Right lobe of liver (tissue), 6 donors: ENCODE measurements around the gene RBM28. TPM values are rescaled to one million over a fixed set of nuclear protein-coding genes. Genes with fewer than 3 reads are reported as not detected.

Source experiments
- ATAC-seq, 4 donors: fragments of 200-7000 bp; cut with Tn5 transposase; one replicate each; pipeline ENCODE4 v1.9.1; 2020; ENCODE audit warnings: mild to moderate bottlenecking in 4 of 4, moderate library complexity in 4 of 4
- DNase-seq, 3 donors: peaks; one replicate each; pipeline ENCODE4 v3.0.0-alpha.2; 2020
- H3K27ac ChIP-seq, 3 donors: fragments of 200-600 bp; one replicate each; pipeline ENCODE4 v1.8.0; 2022
- H3K27me3 ChIP-seq, 2 donors: fragments of 200-600 bp; one replicate each; pipeline ENCODE4 v1.8.0; 2022
- H3K36me3 ChIP-seq, 4 donors: fragments of 200-600 bp; sonication (generic) in 1 of 4; one replicate each; pipeline versions ENCODE4 v1.5.1 to v1.8.0; 2017 to 2022; ENCODE audit warnings: control low read depth in 1 of 4
- H3K4me1 ChIP-seq, 4 donors: fragments of 200-600 bp; sonication (generic) in 1 of 4; one replicate each; pipeline versions ENCODE4 v1.5.1 to v1.8.0; 2017 to 2022; ENCODE audit warnings: control low read depth in 1 of 4
- H3K4me3 ChIP-seq, 3 donors: fragments of 200-600 bp; one replicate each; pipeline ENCODE4 v1.8.0; 2022
- H3K9me3 ChIP-seq, 4 donors: fragments of 200-600 bp; sonication (generic) in 1 of 4; one replicate each; pipeline versions ENCODE4 v1.5.1 to v1.8.0; 2017 to 2022; ENCODE audit warnings: control low read depth in 1 of 4
- POLR2A ChIP-seq: fragments of 450-650 bp; IDR thresholded peaks from one replicate; pipeline ENCODE4 v1.6.1; 2017; ENCODE audit warnings: antibody characterized with exemption, mild to moderate bottlenecking
- WGBS: methylation state at CpG from one replicate; pipeline ENCODE4 v1.1.6; 2018; ENCODE audit warnings: low coverage, low lambda C conversion rate; ENCODE audit not compliant: insufficient coverage; ENCODE audit errors: missing lambda C conversion rate; 5-methylcytosine and 5-hydroxymethylcytosine counted together
- intact Hi-C, 2 donors: fragments of 100-400 bp; cut with DNase I; formaldehyde crosslinking; loops; one replicate each; pipeline versions ENCODE4 v1.11.2 to v1.14.1; 2022
- total RNA-seq, 6 experiments: library from RNA; depleted of rRNA in 2 of 6; stranded (reverse); fragments of >200 nt in 2 of 6; fragmentation: NEBNext Ultra II Directional in 3 of 6; extraction: Animal tissue kit (Norgen Biotek cat#: 25700) in 3 of 6; gene quantifications; one replicate each; pipeline versions ENCODE4 v1.1.0 to v1.2.4, GENCODE V29; 2016 to 2023
- TF ChIP-seq, protein P1 (sequence below), 4 donors: fragments of 200-600 bp in 3 of 4; fragments of 450-650 bp in 1 of 4; IDR thresholded peaks; one replicate each; pipeline versions ENCODE4 v1.5.1 to v1.8.0; 2016 to 2022; ENCODE audit warnings: antibody characterized with exemption in 4 of 4, mild to moderate bottlenecking in 2 of 4
- donor health status: DM: no; HTN: yes; CAD: no.
- donor health status: DM: no; HTN: no; CAD: no.
- donor health status: DM: no; HTN: no; CAD: no.
- donor health status: DM: no; HTN: yes; CAD: no.
- donor health status: DM: no; HTN: yes; CAD: no.

The RBM28 gene
- total RNA-seq, 6 experiments from 2014 or later: 9.0 to 17.4 (median 11.1) TPM

DNA sequence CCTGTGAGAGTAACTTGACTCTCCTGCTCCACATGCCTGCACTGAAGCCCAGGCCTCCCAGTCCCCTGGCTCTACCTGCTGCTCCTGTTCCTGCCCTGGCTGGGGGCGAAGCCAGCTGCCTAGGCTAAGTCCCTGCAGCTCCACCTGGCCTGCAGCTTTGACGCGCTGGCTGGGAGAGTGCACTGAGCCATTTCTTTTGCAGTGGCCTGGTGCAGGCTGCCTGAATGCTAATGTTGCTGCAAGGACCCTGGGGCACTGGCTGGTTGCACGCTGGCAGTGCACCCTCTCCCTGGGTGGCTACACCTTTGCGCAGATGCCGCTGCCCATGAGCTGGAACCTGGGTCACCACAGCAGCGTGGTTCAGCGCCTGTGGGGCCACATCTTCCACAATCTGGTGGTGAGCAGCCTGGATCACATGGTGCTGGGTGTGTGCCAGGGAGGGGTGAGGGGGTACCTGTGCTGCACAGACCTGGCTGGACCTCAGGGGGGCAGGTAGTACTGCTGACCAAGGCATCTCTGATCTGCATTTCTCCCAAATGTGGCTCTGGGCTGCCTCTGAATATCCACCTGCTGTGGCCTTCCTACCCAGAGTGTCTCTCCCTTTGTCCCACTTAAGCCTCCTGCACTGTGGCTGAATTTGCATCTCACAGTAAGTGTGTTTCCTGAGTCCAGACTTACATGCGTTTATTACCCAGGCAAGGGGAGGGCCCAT lies 46.1 kb upstream of the RBM28 start:
- intact Hi-C loops: loop anchor here (5.0 kb wide), 2 partner anchors 37 to 42 kb away; no protein-coding TSS in a partner anchor
- DNase-seq: no peak

DNA sequence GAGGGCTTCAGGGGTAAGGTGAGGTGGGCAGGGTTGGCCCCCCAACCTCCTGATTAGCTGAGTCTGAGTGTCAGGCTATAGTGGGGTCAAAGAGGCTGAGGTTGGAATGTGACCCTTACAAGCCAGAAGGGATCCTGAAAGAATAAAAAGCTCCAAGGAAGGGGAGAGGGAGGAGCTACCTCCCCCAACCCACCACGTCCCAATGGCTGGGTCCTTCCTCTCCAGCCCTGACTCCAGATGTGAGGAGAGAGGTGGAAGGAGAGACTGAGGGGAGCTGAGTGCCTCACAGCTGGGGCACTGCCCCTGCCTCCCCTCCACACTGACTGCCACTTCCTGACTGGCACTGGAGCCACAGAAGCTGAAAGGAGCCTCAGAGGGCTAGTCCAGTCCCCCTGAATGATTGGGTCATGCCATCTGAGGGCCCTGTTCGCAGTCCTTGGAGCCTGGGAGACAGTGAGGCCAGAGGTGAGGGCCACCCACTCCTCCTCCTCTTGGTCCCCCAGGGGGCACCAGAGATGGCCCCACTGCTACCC lies 45.4 kb upstream of the RBM28 start:
- intact Hi-C loops: loop anchor here (5.0 kb wide), 2 partner anchors 37 to 42 kb away; no protein-coding TSS in a partner anchor

More for the DNA sequence above, 46.1 kb upstream of the RBM28 start:
- Histone ChIP-seq H3K27me3 (no peaks in the 10 kb centered on the region), H3K4me3 (no peak overlapping the region), H3K9me3 (no peaks in the 10 kb centered on the region), H3K36me3 (peaks cover 0 to 5% (median 0%) of the 10 kb centered on the region in 4 donors), H3K27ac (no peak overlapping the region), H3K4me1 (no peaks in the 10 kb centered on the region)
- no peak for TF ChIP-seq POLR2A
- TF ChIP-seq, protein P1, sequence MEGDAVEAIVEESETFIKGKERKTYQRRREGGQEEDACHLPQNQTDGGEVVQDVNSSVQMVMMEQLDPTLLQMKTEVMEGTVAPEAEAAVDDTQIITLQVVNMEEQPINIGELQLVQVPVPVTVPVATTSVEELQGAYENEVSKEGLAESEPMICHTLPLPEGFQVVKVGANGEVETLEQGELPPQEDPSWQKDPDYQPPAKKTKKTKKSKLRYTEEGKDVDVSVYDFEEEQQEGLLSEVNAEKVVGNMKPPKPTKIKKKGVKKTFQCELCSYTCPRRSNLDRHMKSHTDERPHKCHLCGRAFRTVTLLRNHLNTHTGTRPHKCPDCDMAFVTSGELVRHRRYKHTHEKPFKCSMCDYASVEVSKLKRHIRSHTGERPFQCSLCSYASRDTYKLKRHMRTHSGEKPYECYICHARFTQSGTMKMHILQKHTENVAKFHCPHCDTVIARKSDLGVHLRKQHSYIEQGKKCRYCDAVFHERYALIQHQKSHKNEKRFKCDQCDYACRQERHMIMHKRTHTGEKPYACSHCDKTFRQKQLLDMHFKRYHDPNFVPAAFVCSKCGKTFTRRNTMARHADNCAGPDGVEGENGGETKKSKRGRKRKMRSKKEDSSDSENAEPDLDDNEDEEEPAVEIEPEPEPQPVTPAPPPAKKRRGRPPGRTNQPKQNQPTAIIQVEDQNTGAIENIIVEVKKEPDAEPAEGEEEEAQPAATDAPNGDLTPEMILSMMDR (IDR thresholded peaks at IDR 0.05): no peak
- 18% methylated on average over 1 of the region's 9 CpGs for WGBS
- no peak for ATAC-seq

DNA sequence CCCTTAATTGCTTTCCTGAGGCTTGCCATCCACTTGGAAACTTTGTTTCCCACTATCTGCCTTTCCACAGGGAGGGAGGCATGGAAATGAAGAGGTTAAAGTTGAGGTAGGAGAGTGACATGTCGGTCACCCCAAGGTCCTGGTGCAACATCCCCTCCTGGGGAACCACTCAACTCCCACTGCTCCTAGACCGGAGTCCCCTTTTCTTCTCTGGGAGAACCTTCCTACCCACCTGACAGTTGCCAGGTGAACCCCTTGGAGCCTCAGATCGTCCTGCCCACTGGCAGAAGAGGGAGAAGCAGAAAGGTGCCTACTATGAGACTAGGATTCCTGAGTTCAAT lies 44.4 kb upstream of the RBM28 start:
- no peak for TF ChIP-seq POLR2A
- TF ChIP-seq, protein P1 (IDR thresholded peaks at IDR 0.05): no peak
- Histone ChIP-seq H3K4me1 (no peaks in the 10 kb centered on the region), H3K4me3 (no peak overlapping the region), H3K9me3 (no peaks in the 10 kb centered on the region), H3K36me3 (no peaks in the 10 kb centered on the region), H3K27ac (no peak overlapping the region), H3K27me3 (no peaks in the 10 kb centered on the region)
- intact Hi-C loops: loop anchor here (5.0 kb wide), 2 partner anchors 36 to 41 kb away; no protein-coding TSS in a partner anchor
- 26% methylated on average over 3 of the region's 3 CpGs for WGBS
- DNase-seq (no peak), ATAC-seq (no peak)

More for the DNA sequence above, 45.4 kb upstream of the RBM28 start:
- TF ChIP-seq, protein P1 (IDR thresholded peaks at IDR 0.05): no peak
- TF ChIP-seq POLR2A: no peak
- ATAC-seq (no peak), DNase-seq (no peak)
- Histone ChIP-seq H3K4me1 (no peaks in the 10 kb centered on the region), H3K27me3 (no peaks in the 10 kb centered on the region), H3K36me3 (peaks cover 0 to under 1% (median 0%) of the 10 kb centered on the region in 4 donors), H3K27ac (no peak overlapping the region), H3K9me3 (no peaks in the 10 kb centered on the region), H3K4me3 (no peak overlapping the region)
- no CpG with 5 or more reads among the region's 2 CpGs for WGBS

DNA sequence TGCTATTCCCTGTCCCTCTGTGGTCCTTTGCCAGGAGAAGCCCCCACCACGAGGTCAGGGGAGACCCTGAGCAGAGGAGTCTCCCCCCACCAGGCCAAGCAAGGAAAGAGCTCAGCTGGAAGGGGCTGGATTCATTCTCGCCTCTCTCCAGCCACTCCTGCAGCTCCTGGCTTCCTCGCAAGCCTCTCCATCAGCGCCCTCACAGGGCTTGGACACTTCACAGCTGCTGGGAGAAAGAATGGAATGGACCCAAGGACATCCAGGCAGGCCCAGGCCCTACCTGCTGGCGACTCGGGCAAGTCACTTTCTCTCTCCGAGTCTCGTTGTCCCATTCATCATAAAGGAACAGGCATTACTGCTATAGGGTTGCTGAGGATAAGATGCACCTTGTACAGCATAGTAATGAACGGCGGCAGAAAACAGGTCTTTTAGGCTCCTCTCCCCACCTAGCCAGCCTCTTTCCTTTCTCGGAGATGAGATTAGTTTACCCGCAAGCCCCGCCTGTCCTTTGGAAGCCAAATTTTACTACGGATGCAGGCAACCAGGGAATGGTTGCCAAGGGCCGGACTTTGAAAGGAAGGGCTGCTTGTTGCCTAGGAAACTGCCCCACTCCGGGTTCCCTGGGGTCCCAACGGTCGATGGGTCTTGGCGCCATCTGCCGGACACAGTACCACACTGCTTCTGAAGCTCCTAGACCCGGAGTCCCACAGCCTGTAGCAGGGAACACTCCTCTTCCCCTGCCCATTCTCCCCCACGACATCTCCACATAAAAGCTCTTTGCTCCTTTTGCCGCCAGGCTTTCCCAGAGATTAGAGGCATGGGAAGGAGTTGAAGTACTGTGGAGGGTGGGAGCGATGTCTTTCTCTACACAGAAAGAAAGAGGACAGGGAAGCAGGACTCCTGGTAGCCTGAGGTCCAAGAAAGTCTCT lies 43.8 kb upstream of the RBM28 start:
- 11% methylated on average over 17 of the region's 24 CpGs for whole genome bisulfite sequencing
- DNase-seq: peak; percentile 73 to 77 (median 76)
- TF ChIP-seq, protein P1 (IDR thresholded peaks at IDR 0.05): peak; percentile 67 to 87 (median 80)
- no peak for TF ChIP-seq POLR2A
- ATAC-seq: peak; percentile 89 to 96 (median 92)
- intact Hi-C loops: loop anchor here (5.0 kb wide), 2 partner anchors 35 to 40 kb away; no protein-coding TSS in a partner anchor
- H3K27me3 ChIP-seq: no peaks in the 10 kb centered on the region
- H3K36me3 ChIP-seq: no peaks in the 10 kb centered on the region
- no peak overlapping the region for H3K27ac ChIP-seq
- no peak overlapping the region for H3K4me3 ChIP-seq
- no peaks in the 10 kb centered on the region for H3K9me3 ChIP-seq
- H3K4me1 ChIP-seq: no peaks in the 10 kb centered on the region
